HG02981 (cell line): ENCODE data around the gene WDR59.
"Not testable (repeated sequence)": the region's sequence is repeated elsewhere in the genome, so short reads cannot be mapped to it uniquely, and the experiment has no call there.

Source experiments
- ATAC-seq: cut with Tn5 transposase; IDR thresholded peaks from one replicate; pipeline ENCODE4 v1.9.1; 2021; ENCODE audit warnings: mild to moderate bottlenecking, moderate library complexity; ENCODE audit not compliant: unreplicated experiment

Gene WDR59

GRCh38 chr16:75013123-75013522 lies 28.2 kb upstream of the WDR59 start:
- not testable (repeated sequence) for ATAC-seq

- ATAC-seq, result peak; percentile 27
Measured at GRCh38 chr16:75012380-75013081, 27.6 kb upstream of the WDR59 start.

- ATAC-seq, result peak; percentile 62
Measured at GRCh38 chr16:75011634-75012307, 26.8 kb upstream of the WDR59 start.

- ATAC-seq, result no peak
Measured at GRCh38 chr16:75010427-75010826, 25.5 kb upstream of the WDR59 start.

- ATAC-seq, result no peak
Measured at GRCh38 chr16:75007443-75007842, 22.5 kb upstream of the WDR59 start.

- no peak for ATAC-seq
Measured at GRCh38 chr16:75005697-75006096, 20.8 kb upstream of the WDR59 start.

- ATAC-seq, result no peak
Measured at GRCh38 chr16:75004460-75004859, 19.5 kb upstream of the WDR59 start.

- no peak for ATAC-seq
Measured at GRCh38 chr16:75003931-75004330, 19.0 kb upstream of the WDR59 start.

- no peak for ATAC-seq
Measured at GRCh38 chr16:75002474-75002873, 17.6 kb upstream of the WDR59 start.

GRCh38 chr16:75000481-75001081 lies 15.7 kb upstream of the WDR59 start:
- no peak for ATAC-seq

- peak; percentile 30 for ATAC-seq
Measured at GRCh38 chr16:74999609-75000480, 14.9 kb upstream of the WDR59 start.

- ATAC-seq, result peak; percentile 20
Measured at GRCh38 chr16:74999219-74999608, 14.3 kb upstream of the WDR59 start.

GRCh38 chr16:74998481-74999218 lies 13.7 kb upstream of the WDR59 start, which contains the start of gene ZNRF1:
Gene ZNRF1 (plus strand): TSS chr16:74999024. CDS start chr16:74999672, 648 bp downstream.
- peak; percentile 64 for ATAC-seq

GRCh38 chr16:74997042-74997491 lies 12.1 kb upstream of the WDR59 start:
- no peak for ATAC-seq

GRCh38 chr16:74995986-74996385 lies 11.1 kb upstream of the WDR59 start:
- no peak for ATAC-seq

- ATAC-seq, result no peak
Measured at GRCh38 chr16:74991593-74992403, 6.9 kb upstream of the WDR59 start.

GRCh38 chr16:74991268-74991592 lies 6.3 kb upstream of the WDR59 start:
- no peak for ATAC-seq

GRCh38 chr16:74990832-74991231 lies 5.9 kb upstream of the WDR59 start:
- ATAC-seq, result no peak

- ATAC-seq, result not testable (repeated sequence)
Measured at GRCh38 chr16:74989864-74990263, 4.9 kb upstream of the WDR59 start.
